ENCODE data around the gene R3HDM1. TPM values are rescaled to one million over a fixed set of nuclear protein-coding genes. Genes with fewer than 3 reads are reported as not detected.

Gene R3HDM1
- total RNA-seq, 4 donors from 2014 or later = 18.2 to 42.4 (median 28.5) TPM

- Histone ChIP-seq H3K4me3 (no peak overlapping the region), H3K27me3 (no peaks in the 10 kb centered on the region), H3K4me1 (peaks cover 0 to 11% (median 0%) of the 10 kb centered on the region in 4 donors), H3K9me3 (no peaks in the 10 kb centered on the region), H3K36me3 (peaks cover 0 to 35% (median 0%) of the 10 kb centered on the region in 3 donors), H3K27ac (no peak overlapping the region)
- WGBS, 2 donors = 49 to 61% methylated on average over 7 of the region's 7 CpGs
- TF ChIP-seq EP300 (IDR thresholded peaks at IDR 0.05) (no peak), CTCF (IDR thresholded peaks at IDR 0.05) (no peak), POLR2A (IDR thresholded peaks at IDR 0.05) (no peak)
- no peak for DNase-seq (ENCODE audit: low spot score in 2 of 2)
Observed at GRCh38 chr2:135603543-135603942, 72.3 kb downstream of the R3HDM1 start.

GRCh38 chr2:135607561-135607960 lies 76.3 kb downstream of the R3HDM1 start:
- Histone ChIP-seq H3K36me3 (peaks cover 0 to 39% (median 0%) of the 10 kb centered on the region in 3 donors), H3K27me3 (no peaks in the 10 kb centered on the region), H3K4me1 (peaks cover 0 to 8% (median 0%) of the 10 kb centered on the region in 4 donors), H3K4me3 (no peak overlapping the region), H3K9me3 (no peaks in the 10 kb centered on the region), H3K27ac (no peak overlapping the region)
- TF ChIP-seq CTCF (IDR thresholded peaks at IDR 0.05) (no peak), POLR2A (IDR thresholded peaks at IDR 0.05) (no peak), EP300 (IDR thresholded peaks at IDR 0.05) (no peak)
- DNase-seq (ENCODE audit: low spot score in 2 of 2) = no peak
- 73 to 80% methylated on average over 2 of the region's 2 CpGs for WGBS, 2 donors

GRCh38 chr2:135612319-135612718 lies 81.0 kb downstream of the R3HDM1 start:
- H3K9me3 ChIP-seq = no peaks in the 10 kb centered on the region
- H3K4me1 ChIP-seq = no peaks in the 10 kb centered on the region
- H3K27ac ChIP-seq = no peak overlapping the region
- no peak overlapping the region for H3K4me3 ChIP-seq
- DNase-seq (ENCODE audit: low spot score in 2 of 2) = no peak
- peaks cover 0 to 5% (median 0%) of the 10 kb centered on the region in 3 donors for H3K36me3 ChIP-seq
- H3K27me3 ChIP-seq = no peaks in the 10 kb centered on the region
- TF ChIP-seq EP300 (IDR thresholded peaks at IDR 0.05) (no peak), CTCF (IDR thresholded peaks at IDR 0.05) (no peak), POLR2A (IDR thresholded peaks at IDR 0.05) (no peak)
- 95 to 97% methylated on average over 2 of the region's 2 CpGs for WGBS, 2 donors

GRCh38 chr2:135615404-135615803 lies 84.1 kb downstream of the R3HDM1 start:
- no peak overlapping the region for H3K4me3 ChIP-seq
- no peak for DNase-seq (ENCODE audit: low spot score in 2 of 2)
- no peaks in the 10 kb centered on the region for H3K9me3 ChIP-seq
- H3K4me1 ChIP-seq = no peaks in the 10 kb centered on the region
- peaks cover 0 to 5% (median 0%) of the 10 kb centered on the region in 3 donors for H3K36me3 ChIP-seq
- WGBS, 2 donors = 89 to 93% methylated on average over 3 of the region's 3 CpGs
- no peak overlapping the region for H3K27ac ChIP-seq
- H3K27me3 ChIP-seq = no peaks in the 10 kb centered on the region
- no peak for TF ChIP-seq POLR2A (IDR thresholded peaks at IDR 0.05)
- TF ChIP-seq CTCF (IDR thresholded peaks at IDR 0.05) = no peak

- Histone ChIP-seq H3K27me3 (no peaks in the 10 kb centered on the region), H3K4me1 (no peaks in the 10 kb centered on the region), H3K36me3 (no peaks in the 10 kb centered on the region), H3K27ac (no peak overlapping the region), H3K4me3 (no peak overlapping the region), H3K9me3 (no peaks in the 10 kb centered on the region)
- TF ChIP-seq POLR2A (IDR thresholded peaks at IDR 0.05) (no peak), EP300 (IDR thresholded peaks at IDR 0.05) (no peak), CTCF (IDR thresholded peaks at IDR 0.05) (no peak)
- DNase-seq (ENCODE audit: low spot score in 2 of 2) = no peak
Observed at GRCh38 chr2:135617501-135618015, 86.3 kb downstream of the R3HDM1 start.
